ENCODE results near the gene HFM1. TPM values are rescaled to one million over a fixed set of nuclear protein-coding genes. Genes with fewer than 3 reads are reported as not detected.

The HFM1 gene
- total and polyA plus RNA-seq, 2 experiments from 2014 or later, result 1.5 to 5.2 TPM

DNA sequence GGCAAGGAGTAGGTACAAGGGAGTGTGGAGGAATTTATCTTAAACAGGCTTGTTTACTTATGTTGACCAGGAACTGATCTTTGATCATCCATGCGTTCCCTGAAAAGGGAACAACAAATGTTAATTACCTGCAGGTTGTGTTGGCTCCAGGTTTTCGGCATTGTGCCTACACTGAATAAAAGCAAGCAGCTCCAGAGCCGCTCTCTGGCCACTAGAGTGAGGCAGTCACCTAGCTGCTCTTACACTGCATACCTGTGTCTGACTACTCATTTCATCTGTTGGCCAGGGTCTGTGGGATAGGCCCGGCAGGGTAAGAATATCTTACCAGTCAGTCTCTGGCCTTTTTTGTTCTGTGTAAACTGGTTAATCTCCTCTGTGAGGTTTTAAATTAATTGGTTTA lies 183.6 kb downstream of the HFM1 start:
- no peak for TF ChIP-seq ZNF114 (CRISPR knock-in tag; IDR thresholded peaks at IDR 0.05)
- TF ChIP-seq ETS1 (IDR thresholded peaks at IDR 0.05), result no peak
- no peak for TF ChIP-seq POLR2AphosphoS5 (IDR thresholded peaks at IDR 0.05; ENCODE audit: low read depth)
- no peak for TF ChIP-seq EZH2phosphoT487 (IDR thresholded peaks at IDR 0.05; ENCODE audit: unreplicated experiment)
- TF ChIP-seq, protein P1, sequence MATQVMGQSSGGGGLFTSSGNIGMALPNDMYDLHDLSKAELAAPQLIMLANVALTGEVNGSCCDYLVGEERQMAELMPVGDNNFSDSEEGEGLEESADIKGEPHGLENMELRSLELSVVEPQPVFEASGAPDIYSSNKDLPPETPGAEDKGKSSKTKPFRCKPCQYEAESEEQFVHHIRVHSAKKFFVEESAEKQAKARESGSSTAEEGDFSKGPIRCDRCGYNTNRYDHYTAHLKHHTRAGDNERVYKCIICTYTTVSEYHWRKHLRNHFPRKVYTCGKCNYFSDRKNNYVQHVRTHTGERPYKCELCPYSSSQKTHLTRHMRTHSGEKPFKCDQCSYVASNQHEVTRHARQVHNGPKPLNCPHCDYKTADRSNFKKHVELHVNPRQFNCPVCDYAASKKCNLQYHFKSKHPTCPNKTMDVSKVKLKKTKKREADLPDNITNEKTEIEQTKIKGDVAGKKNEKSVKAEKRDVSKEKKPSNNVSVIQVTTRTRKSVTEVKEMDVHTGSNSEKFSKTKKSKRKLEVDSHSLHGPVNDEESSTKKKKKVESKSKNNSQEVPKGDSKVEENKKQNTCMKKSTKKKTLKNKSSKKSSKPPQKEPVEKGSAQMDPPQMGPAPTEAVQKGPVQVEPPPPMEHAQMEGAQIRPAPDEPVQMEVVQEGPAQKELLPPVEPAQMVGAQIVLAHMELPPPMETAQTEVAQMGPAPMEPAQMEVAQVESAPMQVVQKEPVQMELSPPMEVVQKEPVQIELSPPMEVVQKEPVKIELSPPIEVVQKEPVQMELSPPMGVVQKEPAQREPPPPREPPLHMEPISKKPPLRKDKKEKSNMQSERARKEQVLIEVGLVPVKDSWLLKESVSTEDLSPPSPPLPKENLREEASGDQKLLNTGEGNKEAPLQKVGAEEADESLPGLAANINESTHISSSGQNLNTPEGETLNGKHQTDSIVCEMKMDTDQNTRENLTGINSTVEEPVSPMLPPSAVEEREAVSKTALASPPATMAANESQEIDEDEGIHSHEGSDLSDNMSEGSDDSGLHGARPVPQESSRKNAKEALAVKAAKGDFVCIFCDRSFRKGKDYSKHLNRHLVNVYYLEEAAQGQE (IDR thresholded peaks at IDR 0.05; ENCODE audit: unreplicated experiment), result no peak
- TF ChIP-seq, protein P2, sequence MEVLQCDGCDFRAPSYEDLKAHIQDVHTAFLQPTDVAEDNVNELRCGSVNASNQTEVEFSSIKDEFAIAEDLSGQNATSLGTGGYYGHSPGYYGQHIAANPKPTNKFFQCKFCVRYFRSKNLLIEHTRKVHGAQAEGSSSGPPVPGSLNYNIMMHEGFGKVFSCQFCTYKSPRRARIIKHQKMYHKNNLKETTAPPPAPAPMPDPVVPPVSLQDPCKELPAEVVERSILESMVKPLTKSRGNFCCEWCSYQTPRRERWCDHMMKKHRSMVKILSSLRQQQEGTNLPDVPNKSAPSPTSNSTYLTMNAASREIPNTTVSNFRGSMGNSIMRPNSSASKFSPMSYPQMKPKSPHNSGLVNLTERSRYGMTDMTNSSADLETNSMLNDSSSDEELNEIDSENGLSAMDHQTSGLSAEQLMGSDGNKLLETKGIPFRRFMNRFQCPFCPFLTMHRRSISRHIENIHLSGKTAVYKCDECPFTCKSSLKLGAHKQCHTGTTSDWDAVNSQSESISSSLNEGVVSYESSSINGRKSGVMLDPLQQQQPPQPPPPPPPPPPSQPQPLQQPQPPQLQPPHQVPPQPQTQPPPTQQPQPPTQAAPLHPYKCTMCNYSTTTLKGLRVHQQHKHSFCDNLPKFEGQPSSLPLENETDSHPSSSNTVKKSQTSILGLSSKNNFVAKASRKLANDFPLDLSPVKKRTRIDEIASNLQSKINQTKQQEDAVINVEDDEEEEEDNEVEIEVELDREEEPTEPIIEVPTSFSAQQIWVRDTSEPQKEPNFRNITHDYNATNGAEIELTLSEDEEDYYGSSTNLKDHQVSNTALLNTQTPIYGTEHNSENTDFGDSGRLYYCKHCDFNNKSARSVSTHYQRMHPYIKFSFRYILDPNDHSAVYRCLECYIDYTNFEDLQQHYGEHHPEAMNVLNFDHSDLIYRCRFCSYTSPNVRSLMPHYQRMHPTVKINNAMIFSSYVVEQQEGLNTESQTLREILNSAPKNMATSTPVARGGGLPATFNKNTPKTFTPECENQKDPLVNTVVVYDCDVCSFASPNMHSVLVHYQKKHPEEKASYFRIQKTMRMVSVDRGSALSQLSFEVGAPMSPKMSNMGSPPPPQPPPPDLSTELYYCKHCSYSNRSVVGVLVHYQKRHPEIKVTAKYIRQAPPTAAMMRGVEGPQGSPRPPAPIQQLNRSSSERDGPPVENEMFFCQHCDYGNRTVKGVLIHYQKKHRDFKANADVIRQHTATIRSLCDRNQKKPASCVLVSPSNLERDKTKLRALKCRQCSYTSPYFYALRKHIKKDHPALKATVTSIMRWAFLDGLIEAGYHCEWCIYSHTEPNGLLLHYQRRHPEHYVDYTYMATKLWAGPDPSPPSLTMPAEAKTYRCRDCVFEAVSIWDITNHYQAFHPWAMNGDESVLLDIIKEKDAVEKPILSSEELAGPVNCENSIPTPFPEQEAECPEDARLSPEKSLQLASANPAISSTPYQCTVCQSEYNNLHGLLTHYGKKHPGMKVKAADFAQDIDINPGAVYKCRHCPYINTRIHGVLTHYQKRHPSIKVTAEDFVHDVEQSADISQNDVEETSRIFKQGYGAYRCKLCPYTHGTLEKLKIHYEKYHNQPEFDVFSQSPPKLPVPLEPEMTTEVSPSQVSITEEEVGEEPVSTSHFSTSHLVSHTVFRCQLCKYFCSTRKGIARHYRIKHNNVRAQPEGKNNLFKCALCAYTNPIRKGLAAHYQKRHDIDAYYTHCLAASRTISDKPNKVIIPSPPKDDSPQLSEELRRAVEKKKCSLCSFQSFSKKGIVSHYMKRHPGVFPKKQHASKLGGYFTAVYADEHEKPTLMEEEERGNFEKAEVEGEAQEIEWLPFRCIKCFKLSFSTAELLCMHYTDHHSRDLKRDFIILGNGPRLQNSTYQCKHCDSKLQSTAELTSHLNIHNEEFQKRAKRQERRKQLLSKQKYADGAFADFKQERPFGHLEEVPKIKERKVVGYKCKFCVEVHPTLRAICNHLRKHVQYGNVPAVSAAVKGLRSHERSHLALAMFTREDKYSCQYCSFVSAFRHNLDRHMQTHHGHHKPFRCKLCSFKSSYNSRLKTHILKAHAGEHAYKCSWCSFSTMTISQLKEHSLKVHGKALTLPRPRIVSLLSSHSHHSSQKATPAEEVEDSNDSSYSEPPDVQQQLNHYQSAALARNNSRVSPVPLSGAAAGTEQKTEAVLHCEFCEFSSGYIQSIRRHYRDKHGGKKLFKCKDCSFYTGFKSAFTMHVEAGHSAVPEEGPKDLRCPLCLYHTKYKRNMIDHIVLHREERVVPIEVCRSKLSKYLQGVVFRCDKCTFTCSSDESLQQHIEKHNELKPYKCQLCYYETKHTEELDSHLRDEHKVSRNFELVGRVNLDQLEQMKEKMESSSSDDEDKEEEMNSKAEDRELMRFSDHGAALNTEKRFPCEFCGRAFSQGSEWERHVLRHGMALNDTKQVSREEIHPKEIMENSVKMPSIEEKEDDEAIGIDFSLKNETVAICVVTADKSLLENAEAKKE (CRISPR knock-in tag; IDR thresholded peaks at IDR 0.05), result no peak
- TF ChIP-seq JUNB (IDR thresholded peaks at IDR 0.05; ENCODE audit: unreplicated experiment), result no peak
- no peak for TF ChIP-seq NANOG (IDR thresholded peaks at IDR 0.05; ENCODE audit: borderline replicate concordance)
- H3K36me3 ChIP-seq (ENCODE audit: insufficient read depth), result no peaks in the 10 kb centered on the region
- H3K27ac ChIP-seq (ENCODE audit: low read depth), result no peak overlapping the region
- no peak overlapping the region for H3K4me3 ChIP-seq
- no peaks in the 10 kb centered on the region for H3K27me3 ChIP-seq (ENCODE audit: insufficient read depth)
- ATAC-seq (no peak), DNase-seq (ENCODE audit: low spot score) (peak; percentile 24)
- H3K4me2 ChIP-seq, result no peak overlapping the region
- Mint-ChIP-seq H3K27ac (no peak overlapping the region), H3K4me3 (no peak overlapping the region), H3K9me3 (peaks cover 44% of the 10 kb centered on the region), H3K27me3 (ENCODE audit: insufficient read depth, low read depth, poor library complexity) (peaks cover 4% of the 10 kb centered on the region), H3K36me3 (ENCODE audit: low read depth) (peaks cover 13% of the 10 kb centered on the region; the same call in 2 of the 3 replicates), H3K4me1 (no peaks in the 10 kb centered on the region)
- 0 out of 2 replicates have a peak, but pooled peaks cover 12% of the 10 kb centered on the region for H3K9me2 ChIP-seq (ENCODE audit: insufficient read depth)
- no peak overlapping the region for H2AFZ ChIP-seq
- H4K20me1 ChIP-seq (replicated peaks; ENCODE audit: insufficient read depth), result no peaks in the 10 kb centered on the region
- no peaks in the 10 kb centered on the region for H3F3A ChIP-seq (replicated peaks; ENCODE audit: low read depth)
- no peaks in the 10 kb centered on the region for H3K4me1 ChIP-seq (ENCODE audit: insufficient read depth)
- no peaks in the 10 kb centered on the region for H3K79me2 ChIP-seq (replicated peaks; ENCODE audit: insufficient read depth)

Measured in GM23338 (cell line).